GM18870 (cell line): Measurements from ENCODE around the gene KCNN2.

ENCODE experiments used
- ATAC-seq: cut with Tn5 transposase; IDR thresholded peaks from one replicate; pipeline ENCODE4 v1.9.1; 2021; ENCODE audit warnings: moderate library complexity; ENCODE audit not compliant: unreplicated experiment

KCNN2 gene

GRCh38 chr5:114361724-114362196 is at the start of gene KCNN2:
TSS of gene KCNN2 (plus strand) at chr5:114362070. CDS start at chr5:114362140, 70 bp downstream.
- ATAC-seq, result no peak

GRCh38 chr5:114312658-114313057 is 49.2 kb upstream of the KCNN2 start:
- ATAC-seq, result no peak

DNA sequence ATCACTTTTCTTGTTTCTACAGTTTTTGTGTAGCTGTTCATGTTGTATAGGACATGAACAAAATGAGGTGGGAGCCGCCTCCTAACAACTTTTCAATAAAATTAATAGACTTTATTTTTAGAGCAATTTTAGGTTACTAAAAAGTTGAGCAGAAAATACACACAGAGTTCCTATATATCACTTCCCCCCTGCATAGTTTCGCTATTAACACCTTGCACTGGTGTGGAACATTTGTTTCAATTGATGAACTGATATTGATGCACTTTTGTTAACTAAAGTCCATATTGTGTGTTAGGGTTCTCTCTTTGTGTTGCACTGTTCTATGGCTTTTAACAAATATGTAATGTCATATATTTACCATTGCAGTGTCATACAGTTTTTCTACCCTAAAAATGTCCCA is 47.8 kb upstream of the KCNN2 start:
- ATAC-seq, result no peak

DNA sequence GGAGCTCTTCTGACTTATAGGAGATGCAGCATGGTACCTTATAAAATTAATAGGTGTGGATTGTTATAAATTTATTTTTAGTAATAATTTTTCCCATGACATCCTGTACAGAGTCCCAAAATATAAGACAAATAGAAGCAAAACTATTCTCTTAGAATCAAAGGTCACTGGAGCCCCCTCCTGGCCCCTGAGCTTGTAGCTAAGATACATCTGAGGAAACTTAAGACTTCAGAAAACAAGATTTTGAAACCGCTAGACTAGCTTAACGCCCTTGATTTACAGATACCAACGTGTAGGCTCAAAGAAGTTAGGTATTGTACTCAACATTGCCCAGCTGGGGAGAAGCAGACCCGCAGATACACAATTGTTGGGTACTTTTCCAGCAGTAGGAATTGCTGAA is 45.7 kb upstream of the KCNN2 start:
- no peak for ATAC-seq

- ATAC-seq, result no peak
Measured at GRCh38 chr5:114317751-114318150, 44.1 kb upstream of the KCNN2 start.

GRCh38 chr5:114319236-114319635 is 42.6 kb upstream of the KCNN2 start:
- no peak for ATAC-seq

DNA sequence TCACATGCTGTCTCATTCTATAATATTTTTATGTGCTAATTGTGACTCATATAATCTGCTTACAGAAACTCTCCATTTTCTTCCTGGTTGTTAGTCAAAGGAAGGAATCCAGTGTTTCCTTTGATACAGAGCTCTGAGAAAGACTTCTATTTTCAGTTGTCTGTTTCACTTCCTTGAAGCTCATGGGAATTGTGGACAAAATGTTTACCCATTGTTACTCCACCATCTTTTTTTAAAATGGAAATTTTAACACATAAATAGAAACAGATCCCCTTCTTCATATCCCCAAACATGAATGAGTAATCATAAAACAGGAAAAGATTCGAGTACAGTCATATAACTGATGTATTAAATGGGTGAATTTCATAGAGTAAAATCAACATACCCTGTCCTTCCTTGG is 42.0 kb upstream of the KCNN2 start:
- no peak for ATAC-seq

DNA sequence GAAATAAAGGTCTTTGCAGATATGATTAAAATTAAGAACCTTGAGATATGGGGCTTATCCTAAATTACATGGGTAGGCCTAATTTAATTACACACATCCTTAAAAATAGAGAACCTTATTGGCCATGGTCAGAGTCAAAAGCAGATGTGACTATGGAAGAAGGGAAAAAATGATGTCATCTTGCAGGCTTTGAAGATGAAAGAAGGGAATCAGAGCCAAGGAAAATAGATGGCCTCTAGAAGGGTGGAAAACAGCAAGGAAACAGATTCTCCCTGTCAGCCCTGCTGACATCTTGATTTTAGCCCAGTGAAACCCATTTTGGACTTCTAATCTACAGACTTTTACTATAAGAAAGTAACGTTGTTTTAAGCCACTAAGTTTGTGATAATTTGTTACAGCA is 37.6 kb upstream of the KCNN2 start:
- no peak for ATAC-seq

DNA sequence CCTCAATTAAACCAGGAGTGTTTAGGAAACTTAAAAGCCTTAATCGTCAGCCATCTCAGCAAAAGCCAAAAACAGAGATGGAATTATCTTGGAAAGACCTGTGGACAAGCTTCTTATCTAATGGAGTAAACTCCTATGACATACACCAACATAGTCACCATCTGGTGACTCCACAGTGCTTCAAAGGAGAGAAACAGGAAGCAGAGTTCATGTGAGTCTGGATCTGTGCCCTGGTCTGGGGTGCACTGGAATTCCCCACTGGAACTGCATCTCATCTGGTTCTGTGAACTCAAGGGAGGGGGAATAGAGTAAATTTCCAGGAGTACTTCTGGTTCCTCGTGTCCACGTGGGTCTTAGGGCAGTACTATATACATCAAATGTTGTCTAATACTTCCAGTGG is 36.3 kb upstream of the KCNN2 start:
- no peak for ATAC-seq

GRCh38 chr5:114327474-114327873 is 34.4 kb upstream of the KCNN2 start:
- no peak for ATAC-seq

- ATAC-seq, result no peak
Measured at GRCh38 chr5:114327987-114328386, 33.9 kb upstream of the KCNN2 start.

DNA sequence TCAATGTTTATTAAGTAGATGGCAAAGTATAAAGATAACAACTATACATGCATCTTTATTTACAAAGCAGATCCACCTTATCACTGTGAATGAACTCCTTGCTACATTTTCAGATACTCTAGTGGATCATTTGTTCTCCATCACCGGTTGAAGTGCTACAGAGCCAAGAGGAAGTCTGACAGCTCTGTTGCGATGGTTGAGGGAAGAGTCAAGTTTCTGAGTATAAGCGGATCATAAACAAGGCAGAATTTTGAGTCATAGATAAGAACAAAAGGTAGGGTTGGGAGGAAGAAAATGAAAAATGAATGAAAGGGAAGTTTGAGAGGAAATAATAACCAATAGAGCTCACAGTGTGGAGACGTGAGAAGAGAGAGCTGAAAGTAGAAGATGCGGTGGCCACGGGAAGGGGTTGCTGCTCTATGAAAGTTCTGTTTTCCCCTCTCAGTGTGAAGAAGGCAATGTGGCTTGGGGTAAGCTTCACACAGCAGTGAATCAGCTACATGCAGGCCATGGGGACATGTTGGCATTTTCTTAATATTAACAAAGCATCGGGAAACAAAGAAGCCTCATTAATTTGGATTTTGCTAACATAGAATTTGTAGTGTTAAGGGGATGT is 30.8 kb upstream of the KCNN2 start:
- no peak for ATAC-seq

DNA sequence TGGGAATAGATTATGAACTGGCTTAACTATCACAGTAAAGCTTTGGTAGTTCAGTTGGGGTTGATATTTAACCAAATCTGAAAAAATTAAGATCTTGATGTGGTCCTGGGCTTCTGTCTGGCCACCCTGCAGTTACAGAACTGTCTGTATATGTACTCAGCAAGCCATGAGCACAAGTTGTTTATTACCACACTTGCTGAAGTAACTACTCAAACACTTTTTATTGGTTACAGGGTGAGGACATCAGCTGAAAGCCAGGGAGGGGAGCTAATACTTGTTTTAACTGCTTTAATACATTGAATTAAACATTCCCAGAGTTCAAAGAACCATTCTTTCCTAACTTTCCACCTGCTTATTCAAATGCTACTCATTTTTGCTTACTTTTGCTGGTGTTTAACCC is 29.4 kb upstream of the KCNN2 start:
- ATAC-seq, result no peak

GRCh38 chr5:114332925-114333324 is 28.9 kb upstream of the KCNN2 start:
- ATAC-seq, result no peak

GRCh38 chr5:114335391-114335790 is 26.5 kb upstream of the KCNN2 start:
- no peak for ATAC-seq

DNA sequence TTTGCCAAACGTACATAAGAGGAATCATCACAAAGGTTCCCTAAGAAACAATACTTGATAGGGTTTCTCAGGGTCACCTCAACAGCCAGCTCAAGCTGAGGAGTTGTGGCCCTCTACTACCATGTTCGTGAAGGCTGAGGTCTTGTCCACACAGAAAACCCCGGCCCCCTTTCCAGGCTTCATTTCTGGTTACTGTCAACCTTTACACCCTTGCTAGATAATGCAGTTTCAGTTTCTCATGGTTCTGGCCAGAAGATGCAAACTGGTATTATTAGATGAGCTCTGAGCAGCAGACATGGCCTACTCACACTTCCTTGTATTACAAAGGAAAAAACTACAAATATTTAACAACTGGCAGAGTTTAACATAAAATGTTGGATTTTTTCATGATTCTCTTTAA is 22.8 kb upstream of the KCNN2 start:
- ATAC-seq, result no peak

- no peak for ATAC-seq
Measured at GRCh38 chr5:114346181-114346580, 15.7 kb upstream of the KCNN2 start.

DNA sequence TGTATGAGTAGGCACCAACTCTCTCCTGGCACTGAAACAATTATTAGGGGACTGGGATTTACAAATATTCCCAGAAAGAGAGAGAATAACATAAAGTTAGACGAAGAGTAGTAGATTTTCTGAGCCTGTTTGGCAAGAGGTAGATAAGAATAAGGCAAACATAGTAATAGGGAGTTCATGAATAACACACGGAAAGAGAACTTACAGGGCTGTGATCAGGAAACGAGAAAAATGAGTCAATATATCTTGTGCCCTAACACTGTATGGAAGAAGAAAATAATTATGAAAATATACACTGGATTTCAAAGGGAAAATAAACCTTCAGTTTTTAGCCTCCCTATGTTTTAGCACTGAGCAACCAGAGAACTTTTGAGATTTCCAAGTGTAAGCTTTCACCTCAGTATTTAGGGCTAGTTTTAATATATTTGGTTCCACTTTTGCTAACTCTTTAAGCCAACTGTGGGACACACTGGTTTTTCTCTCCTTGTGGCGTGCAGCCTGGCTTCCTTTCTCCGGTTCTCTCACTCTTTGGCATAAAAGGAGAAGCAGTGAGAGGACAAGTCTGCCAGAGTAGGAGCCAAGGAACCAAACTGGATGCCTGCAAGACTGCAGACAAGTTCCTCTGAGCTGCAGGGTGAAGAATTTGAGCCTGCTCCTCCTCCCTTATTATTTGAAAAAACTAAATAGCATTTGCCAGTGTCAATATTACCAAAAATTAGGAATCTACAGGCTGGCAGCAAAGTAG is 6.6 kb upstream of the KCNN2 start:
- no peak for ATAC-seq

- no peak for ATAC-seq
Measured at GRCh38 chr5:114358329-114358728, 3.5 kb upstream of the KCNN2 start.

GRCh38 chr5:114360357-114360756 is 1.5 kb upstream of the KCNN2 start:
- ATAC-seq, result no peak

GRCh38 chr5:114360816-114361723 is 800 bp upstream of the KCNN2 start:
- no peak for ATAC-seq
